K562 (cell line): ENCODE data around the gene TRAF3IP1. TPM values are rescaled to one million over a fixed set of nuclear protein-coding genes. Genes with fewer than 3 reads are reported as not detected.

Experiments
- ATAC-seq: fragments of 200-7000 bp; cut with Tn5 transposase; 3 replicates; pipeline ENCODE4 v1.9.1; 2020; ENCODE audit warnings: moderate library complexity
- BruUV-seq: library from RNA; stranded (reverse); fragments of 400-500 nt; replicated peaks from 2 replicates; lab custom pipeline; 2021; lab: Mats Ljungman, UMichigan
- CTCF ChIA-PET: fragments of 300-600 bp; formaldehyde crosslinking; extraction: SDS; loops from one replicate; lab custom pipeline; 2021; ENCODE audit warnings: low intra/inter-chr PET ratio; lab: Yijun Ruan, JAX
- POLR2A ChIA-PET: fragments of 300-600, 350-650 bp; sonication (Branson Sonifier 250); formaldehyde crosslinking; extraction: SDS; loops from one replicate; lab custom pipeline; 2021; ENCODE audit warnings: antibody characterized with exemption, inconsistent platforms; lab: Yijun Ruan, JAX
- DNase-seq, 4 experiments: peaks; one replicate each; pipeline versions ENCODE4 v3.0.0 to v3.0.0-alpha.2; 2011 to 2018; ENCODE audit warnings: low spot score in 3 of 4, mixed read lengths in 3 of 4; ENCODE audit errors: extremely low read depth in 1 of 4
- FAIRE-seq: peaks from 2 replicates; lab custom pipeline; 2011; peaks lifted over from hg19 to GRCh38; lab: Jason Lieb, UNC
- H2AFZ ChIP-seq: 2 replicates; pipeline ENCODE4 v1.6.0; 2011; ENCODE audit warnings: low read depth, low read length, control low read depth, inconsistent platforms
- H3K27ac ChIP-seq: fragments of 200-600 bp; 3 replicates; pipeline ENCODE4 v1.8.0; 2011; ENCODE audit warnings: low read depth, mild to moderate bottlenecking, control low read depth, inconsistent platforms, low read length, moderate library complexity, mixed read lengths; ENCODE audit errors: extremely low read depth
- H3K27me3 ChIP-seq, 2 experiments: fragments of 300-600 bp in 1 of 2; 2 replicates in 1 of 2; 3 replicates in 1 of 2; pipeline versions ENCODE4 v1.6.0 to v1.8.0; 2011; ENCODE audit warnings: inconsistent platforms in 2 of 2, low read length in 2 of 2, mild to moderate bottlenecking in 1 of 2, mixed read lengths in 1 of 2, moderate library complexity in 1 of 2; ENCODE audit not compliant: control insufficient read depth in 2 of 2, insufficient read depth in 2 of 2
- H3K36me3 ChIP-seq: fragments of 300-600 bp; 3 replicates; pipeline ENCODE4 v1.8.0; 2011; ENCODE audit warnings: mild to moderate bottlenecking, low read length, inconsistent platforms; ENCODE audit not compliant: control insufficient read depth, insufficient read depth
- H3K4me1 ChIP-seq, 2 experiments: fragments of 200-600 bp in 1 of 2; replicated peaks in 1 of 2; 2 replicates in 1 of 2; 3 replicates in 1 of 2; pipeline versions ENCODE4 v1.5.1 to v1.8.0; 2011; ENCODE audit warnings: inconsistent platforms in 2 of 2, low read length in 2 of 2, mild to moderate bottlenecking in 1 of 2, mixed read lengths in 1 of 2, moderate library complexity in 1 of 2; ENCODE audit not compliant: control insufficient read depth in 2 of 2, insufficient read depth in 2 of 2
- H3K4me2 ChIP-seq: 2 replicates; pipeline ENCODE4 v1.6.1; 2011; ENCODE audit warnings: low read length, control low read depth, inconsistent platforms, mixed read lengths; ENCODE audit not compliant: insufficient read depth
- H3K4me3 ChIP-seq: fragments of 200-600 bp; sonication (generic), shearing (Covaris generic); 2 replicates; pipeline ENCODE4 v1.5.1; 2016; ENCODE audit warnings: control low read depth, inconsistent platforms
- H3K79me2 ChIP-seq: fragments of 200-600 bp; 3 replicates; pipeline ENCODE4 v1.8.0; 2011; ENCODE audit warnings: low read length, inconsistent platforms; ENCODE audit not compliant: control insufficient read depth, insufficient read depth
- H3K9ac ChIP-seq, 2 experiments: 2 replicates each; pipeline versions ENCODE4 v1.6.0 to v1.6.1; 2011; ENCODE audit warnings: low read depth in 2 of 2, low read length in 2 of 2, control low read depth in 1 of 2, inconsistent platforms in 1 of 2, mild to moderate bottlenecking in 1 of 2, mixed read lengths in 1 of 2; ENCODE audit not compliant: insufficient read depth in 1 of 2
- H3K9me1 ChIP-seq: one replicate; pipeline ENCODE4 v1.6.0; 2011; ENCODE audit warnings: inconsistent platforms, mild to moderate bottlenecking, low read length, moderate library complexity; ENCODE audit not compliant: control insufficient read depth, insufficient read depth
- H3K9me3 ChIP-seq: replicated peaks from 2 replicates; pipeline ENCODE4 v1.5.1; 2011; ENCODE audit warnings: low read depth, low read length, inconsistent platforms; ENCODE audit not compliant: control insufficient read depth, insufficient read depth
- H4K20me1 ChIP-seq: replicated peaks from 2 replicates; pipeline ENCODE4 v1.6.1; 2011; ENCODE audit warnings: low read length, inconsistent platforms, mixed read lengths; ENCODE audit not compliant: control insufficient read depth, insufficient read depth
- EGR1 ChIP-seq: fragments of 450-650 bp; conservative IDR thresholded peaks from 2 replicates; pipeline ENCODE4 v1.6.1; 2017; ENCODE audit warnings: mild to moderate bottlenecking
- FOXA3 ChIP-seq, 2 experiments: fragments of 450-650 bp in 1 of 2; sonication (generic) in 1 of 2; formaldehyde crosslinking; IDR thresholded peaks in 1 of 2; conservative IDR thresholded peaks in 1 of 2; 2 replicates each; pipeline versions ENCODE4 v1.4.0 to v1.8.0; 2020 to 2022; ENCODE audit warnings: mild to moderate bottlenecking in 2 of 2, missing genetic modification reagents in 1 of 2
- ZFPM2 ChIP-seq: fragments of 250-450 bp; sonication (Bioruptor Pico); IDR thresholded peaks from 2 replicates; pipeline ENCODE4 v1.5.1; 2022; ENCODE audit warnings: mild to moderate bottlenecking
- ZNF436 ChIP-seq: fragments of 250-450, 450-650 bp; sonication (Bioruptor Pico); formaldehyde crosslinking; IDR thresholded peaks from 2 replicates; pipeline ENCODE4 v1.7.0; 2020; ENCODE audit warnings: mild to moderate bottlenecking
- WGBS: fragments of 100-300 bp; shearing (Covaris generic); methylation state at CpG from one replicate; pipeline ENCODE4 v1.1.6; 2016; ENCODE audit warnings: low coverage, mixed read lengths; ENCODE audit not compliant: insufficient coverage; ENCODE audit errors: missing lambda C conversion rate; 5-methylcytosine and 5-hydroxymethylcytosine counted together
- in situ Hi-C: fragments of 300-500 bp; cut with MboI; formaldehyde crosslinking; loops from 4 replicates; pipeline ENCODE4 v1.15.0; 2018; ENCODE audit warnings: inconsistent platforms, mixed read lengths
- intact Hi-C: fragments of 100-400 bp; cut with micrococcal nuclease; formaldehyde crosslinking; loops from 2 replicates; pipeline ENCODE4 v1.14.2; 2022
- polyA plus RNA-seq, 8 experiments: library from polyadenylated mRNA; depleted of rRNA in 4 of 8; stranded (reverse) in 5 of 8; unstranded in 3 of 8; fragments of >200 nt; fragmentation: Nextera tagmentation in 2 of 8; fragmentation: Illumina TruSeq in 1 of 8; extraction: Ambion mirVana in 2 of 8; extraction: Trizol in 1 of 8; gene quantifications; 2 replicates each; pipeline versions ENCODE4 v1.2.1 to v1.2.3, GENCODE V29; 2011 to 2014; ENCODE audit warnings: inconsistent platforms in 1 of 8, missing spikeins in 1 of 8
- total RNA-seq, 7 experiments: library from RNA; depleted of rRNA in 6 of 7; stranded (reverse); fragments of >200 nt in 6 of 7; fragmentation: Illumina TruSeq in 2 of 7; extraction: Trizol in 2 of 7; gene quantifications; 2 replicates each; pipeline versions ENCODE4 v1.2.1 to v1.2.3, GENCODE V29; 2011 to 2021; ENCODE audit warnings: low replicate concordance in 1 of 7
- TF ChIP-seq, protein P1 (sequence below): fragments of 450-650 bp; formaldehyde crosslinking; IDR thresholded peaks from 2 replicates; pipeline ENCODE4 v1.4.0; 2020; ENCODE audit warnings: mild to moderate bottlenecking, moderate library complexity
- TF ChIP-seq, protein P2 (sequence below): fragments of 250-450 bp; sonication (Bioruptor Pico); IDR thresholded peaks from 2 replicates; pipeline ENCODE4 v1.9.0; 2021; ENCODE audit warnings: mild to moderate bottlenecking, inconsistent platforms
- TF ChIP-seq, protein P3 (sequence below): fragments of 450-650 bp; IDR thresholded peaks from 2 replicates; pipeline ENCODE4 v1.6.1; 2016; ENCODE audit warnings: borderline replicate concordance

Gene TRAF3IP1
- total and polyA plus RNA-seq, 9 of the 15 experiments (the other 6 are each of a cell fraction or from before 2014, with no cell fraction given) = 1.3 to 7.4 (median 3.4) TPM

DNA sequence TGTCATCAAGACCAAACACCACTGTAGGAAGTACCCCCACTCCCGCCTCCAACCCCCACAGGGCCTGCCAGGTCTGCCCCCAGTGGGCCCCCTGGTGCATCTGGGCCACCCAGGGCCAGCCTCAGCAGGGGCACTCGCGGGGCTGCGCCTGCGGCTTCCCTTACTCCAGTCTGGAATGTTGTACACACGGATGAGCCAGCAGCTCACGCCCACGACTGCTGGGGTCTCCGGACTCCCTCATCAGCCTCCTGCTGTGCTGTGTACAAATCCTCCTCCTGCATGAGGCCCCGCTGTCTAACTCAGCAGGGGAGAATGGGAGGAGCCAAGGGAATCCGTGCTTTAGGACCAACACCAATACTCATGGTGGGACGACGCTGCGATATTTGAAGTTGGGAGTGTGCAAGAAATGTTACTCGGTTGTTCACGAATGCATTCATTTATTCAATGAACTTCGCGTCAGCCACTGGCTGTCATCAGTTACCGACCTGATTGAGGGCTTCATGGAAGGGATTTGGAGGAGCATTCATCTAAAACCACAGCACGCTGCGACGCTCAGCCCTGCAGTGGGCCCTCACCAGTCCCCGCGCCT, 105.8 kb downstream of the TRAF3IP1 start:
- Histone ChIP-seq H3K9me1 (no peaks in the 10 kb centered on the region), H3K4me1 (peaks cover 50 to 68% of the 10 kb centered on the region in 2 experiments), H3K9me3 (no peaks in the 10 kb centered on the region), H3K36me3 (peaks cover 21% of the 10 kb centered on the region), H4K20me1 (no peaks in the 10 kb centered on the region), H2AFZ (peak overlapping the region; percentile 87), H3K9ac (peak overlapping the region; percentile 91 to 98), H3K4me3 (peak overlapping the region; percentile 73), H3K79me2 (peaks cover 49% of the 10 kb centered on the region), H3K4me2 (peak overlapping the region; percentile 96), H3K27ac (peak overlapping the region; percentile 96), H3K27me3 (no peaks in the 10 kb centered on the region)
- BruUV-seq = TSS peak; percentile 88
- ChIA-PET CTCF (no interaction called here), POLR2A (no interaction called here)
- intact Hi-C loops (no loop called here), in situ Hi-C loops (no loop called here)
- FAIRE-seq (peak; percentile 91), ATAC-seq (peak; percentile 50), DNase-seq (peak; percentile 42 to 80 (median 60))
- whole genome bisulfite sequencing = 0% methylated on average over 16 of the region's 24 CpGs
- TF ChIP-seq, protein P1, sequence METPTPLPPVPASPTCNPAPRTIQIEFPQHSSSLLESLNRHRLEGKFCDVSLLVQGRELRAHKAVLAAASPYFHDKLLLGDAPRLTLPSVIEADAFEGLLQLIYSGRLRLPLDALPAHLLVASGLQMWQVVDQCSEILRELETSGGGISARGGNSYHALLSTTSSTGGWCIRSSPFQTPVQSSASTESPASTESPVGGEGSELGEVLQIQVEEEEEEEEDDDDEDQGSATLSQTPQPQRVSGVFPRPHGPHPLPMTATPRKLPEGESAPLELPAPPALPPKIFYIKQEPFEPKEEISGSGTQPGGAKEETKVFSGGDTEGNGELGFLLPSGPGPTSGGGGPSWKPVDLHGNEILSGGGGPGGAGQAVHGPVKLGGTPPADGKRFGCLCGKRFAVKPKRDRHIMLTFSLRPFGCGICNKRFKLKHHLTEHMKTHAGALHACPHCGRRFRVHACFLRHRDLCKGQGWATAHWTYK = no peak
- TF ChIP-seq EGR1 (peak; percentile 70), FOXA3 (CRISPR knock-in tag; conservative IDR thresholded peaks at IDR 0.05 in 1 of 2, IDR thresholded peaks at IDR 0.05 in 1 of 2) (peak in 1 of 2 experiments; percentile 43; a peak in 1 of 4 replicates), ZNF436 (CRISPR knock-in tag) (no peak), ZFPM2 (CRISPR knock-in tag) (no peak)
- TF ChIP-seq, protein P2, sequence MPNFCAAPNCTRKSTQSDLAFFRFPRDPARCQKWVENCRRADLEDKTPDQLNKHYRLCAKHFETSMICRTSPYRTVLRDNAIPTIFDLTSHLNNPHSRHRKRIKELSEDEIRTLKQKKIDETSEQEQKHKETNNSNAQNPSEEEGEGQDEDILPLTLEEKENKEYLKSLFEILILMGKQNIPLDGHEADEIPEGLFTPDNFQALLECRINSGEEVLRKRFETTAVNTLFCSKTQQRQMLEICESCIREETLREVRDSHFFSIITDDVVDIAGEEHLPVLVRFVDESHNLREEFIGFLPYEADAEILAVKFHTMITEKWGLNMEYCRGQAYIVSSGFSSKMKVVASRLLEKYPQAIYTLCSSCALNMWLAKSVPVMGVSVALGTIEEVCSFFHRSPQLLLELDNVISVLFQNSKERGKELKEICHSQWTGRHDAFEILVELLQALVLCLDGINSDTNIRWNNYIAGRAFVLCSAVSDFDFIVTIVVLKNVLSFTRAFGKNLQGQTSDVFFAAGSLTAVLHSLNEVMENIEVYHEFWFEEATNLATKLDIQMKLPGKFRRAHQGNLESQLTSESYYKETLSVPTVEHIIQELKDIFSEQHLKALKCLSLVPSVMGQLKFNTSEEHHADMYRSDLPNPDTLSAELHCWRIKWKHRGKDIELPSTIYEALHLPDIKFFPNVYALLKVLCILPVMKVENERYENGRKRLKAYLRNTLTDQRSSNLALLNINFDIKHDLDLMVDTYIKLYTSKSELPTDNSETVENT (CRISPR knock-in tag) = no peak
- TF ChIP-seq, protein P3, sequence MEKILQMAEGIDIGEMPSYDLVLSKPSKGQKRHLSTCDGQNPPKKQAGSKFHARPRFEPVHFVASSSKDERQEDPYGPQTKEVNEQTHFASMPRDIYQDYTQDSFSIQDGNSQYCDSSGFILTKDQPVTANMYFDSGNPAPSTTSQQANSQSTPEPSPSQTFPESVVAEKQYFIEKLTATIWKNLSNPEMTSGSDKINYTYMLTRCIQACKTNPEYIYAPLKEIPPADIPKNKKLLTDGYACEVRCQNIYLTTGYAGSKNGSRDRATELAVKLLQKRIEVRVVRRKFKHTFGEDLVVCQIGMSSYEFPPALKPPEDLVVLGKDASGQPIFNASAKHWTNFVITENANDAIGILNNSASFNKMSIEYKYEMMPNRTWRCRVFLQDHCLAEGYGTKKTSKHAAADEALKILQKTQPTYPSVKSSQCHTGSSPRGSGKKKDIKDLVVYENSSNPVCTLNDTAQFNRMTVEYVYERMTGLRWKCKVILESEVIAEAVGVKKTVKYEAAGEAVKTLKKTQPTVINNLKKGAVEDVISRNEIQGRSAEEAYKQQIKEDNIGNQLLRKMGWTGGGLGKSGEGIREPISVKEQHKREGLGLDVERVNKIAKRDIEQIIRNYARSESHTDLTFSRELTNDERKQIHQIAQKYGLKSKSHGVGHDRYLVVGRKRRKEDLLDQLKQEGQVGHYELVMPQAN = 0 out of 2 replicates have a peak, but pooled peaks have one; percentile 9
